Measurements from ENCODE around the gene PPFIBP2. TPM values are rescaled to one million over a fixed set of nuclear protein-coding genes. Genes with fewer than 3 reads are reported as not detected.
A peak's percentile ranks its signal among the peaks of the same experiment; 100 is the strongest.

PPFIBP2 gene
- 10.1 and 11.6 TPM in 2 replicates for total RNA-seq
- long read RNA-seq, partial matches to known transcripts, result 3 of 11 reads
- long read RNA-seq, other reads (novel, unspliced or antisense), result 7 of 11 reads

- H3K4me3 Mint-ChIP-seq, result peak within 1 kb of the TSS; percentile 95
- H3K4me1 Mint-ChIP-seq, result peaks cover 26% of the 10 kb centered on the region
- TF ChIP-seq CTCF (conservative IDR thresholded peaks at IDR 0.05), result peak; percentile 74
- H3K36me3 Mint-ChIP-seq (ENCODE audit: low read depth), result no peaks in the 10 kb centered on the region
- peaks cover 1% of the 10 kb centered on the region for H3K9me3 Mint-ChIP-seq
- no peak within 1 kb of the TSS for H3K27ac Mint-ChIP-seq (ENCODE audit: unreplicated experiment)
- H3K27me3 Mint-ChIP-seq (ENCODE audit: low read depth), result peaks cover 41% of the 10 kb centered on the region
- peak; percentile 69 for DNase-seq (ENCODE audit: low read depth, low spot score)
Observed at GRCh38 chr11:7513234-7514098, at the start of gene PPFIBP2. Gene PPFIBP2, plus strand, starts transcription at chr11:7513999. Its CDS starts 35,477 bp downstream, at chr11:7549476.

- no peak for DNase-seq (ENCODE audit: low read depth, low spot score)
- no peaks in the 10 kb centered on the region for H3K36me3 Mint-ChIP-seq (ENCODE audit: low read depth)
- H3K4me3 Mint-ChIP-seq, result no peak overlapping the region
- H3K27ac Mint-ChIP-seq (ENCODE audit: unreplicated experiment), result no peak overlapping the region
- peaks cover 3% of the 10 kb centered on the region for H3K9me3 Mint-ChIP-seq
- H3K4me1 Mint-ChIP-seq, result no peaks in the 10 kb centered on the region
- H3K27me3 Mint-ChIP-seq (ENCODE audit: low read depth), result no peaks in the 10 kb centered on the region
- no peak for TF ChIP-seq CTCF (conservative IDR thresholded peaks at IDR 0.05)
Observed at GRCh38 chr11:7467652-7468051, 46.1 kb upstream of the PPFIBP2 start.

GRCh38 chr11:7469351-7469865, 44.4 kb upstream of the PPFIBP2 start:
- Mint-ChIP-seq H3K27me3 (ENCODE audit: low read depth) (no peaks in the 10 kb centered on the region), H3K36me3 (ENCODE audit: low read depth) (no peaks in the 10 kb centered on the region), H3K9me3 (peaks cover 3% of the 10 kb centered on the region), H3K27ac (ENCODE audit: unreplicated experiment) (no peak overlapping the region), H3K4me3 (no peak overlapping the region), H3K4me1 (no peaks in the 10 kb centered on the region)
- DNase-seq (ENCODE audit: low read depth, low spot score), result no peak
- TF ChIP-seq CTCF (conservative IDR thresholded peaks at IDR 0.05), result no peak

- no peak for TF ChIP-seq CTCF (conservative IDR thresholded peaks at IDR 0.05)
- Mint-ChIP-seq H3K9me3 (peaks cover 3% of the 10 kb centered on the region), H3K4me3 (no peak overlapping the region), H3K36me3 (ENCODE audit: low read depth) (no peaks in the 10 kb centered on the region), H3K4me1 (no peaks in the 10 kb centered on the region), H3K27ac (ENCODE audit: unreplicated experiment) (no peak overlapping the region), H3K27me3 (ENCODE audit: low read depth) (no peaks in the 10 kb centered on the region)
- no peak for DNase-seq (ENCODE audit: low read depth, low spot score)
Observed at GRCh38 chr11:7471071-7471470, 42.7 kb upstream of the PPFIBP2 start.

GRCh38 chr11:7473717-7474116, 40.1 kb upstream of the PPFIBP2 start:
- H3K4me1 Mint-ChIP-seq, result no peaks in the 10 kb centered on the region
- peaks cover 3% of the 10 kb centered on the region for H3K9me3 Mint-ChIP-seq
- H3K36me3 Mint-ChIP-seq (ENCODE audit: low read depth), result no peaks in the 10 kb centered on the region
- TF ChIP-seq CTCF (conservative IDR thresholded peaks at IDR 0.05), result no peak
- H3K27me3 Mint-ChIP-seq (ENCODE audit: low read depth), result peaks cover 9% of the 10 kb centered on the region
- H3K4me3 Mint-ChIP-seq, result no peak overlapping the region
- no peak overlapping the region for H3K27ac Mint-ChIP-seq (ENCODE audit: unreplicated experiment)
- DNase-seq (ENCODE audit: low read depth, low spot score), result no peak
